H1 (cell line): ENCODE results near the gene CEP41. TPM values are rescaled to one million over a fixed set of nuclear protein-coding genes. Genes with fewer than 3 reads are reported as not detected.

Experiments
- CTCF ChIA-PET: fragments of 300-600 bp; sonication (Branson Sonifier 250); formaldehyde crosslinking; loops from one replicate; lab custom pipeline; 2021; ENCODE audit not compliant: partially characterized antibody; lab: Charles Lee
- POLR2A ChIA-PET: fragments of 300-600 bp; sonication (Branson Sonifier 250); formaldehyde crosslinking; loops from one replicate; lab custom pipeline; 2021; ENCODE audit warnings: inconsistent platforms; ENCODE audit not compliant: partially characterized antibody; lab: Charles Lee
- DNase-seq, 2 experiments: peaks; one replicate each; pipeline versions ENCODE4 v3.0.0 to v3.0.0-alpha.2; 2010 to 2022; ENCODE audit warnings: low spot score in 2 of 2, low read depth in 1 of 2, mixed read lengths in 1 of 2
- FAIRE-seq: peaks from 2 replicates; lab custom pipeline; 2011; peaks lifted over from hg19 to GRCh38; lab: Jason Lieb, UNC
- H2AFZ ChIP-seq: 2 replicates; pipeline ENCODE4 v1.8.1; 2012; ENCODE audit warnings: low read length, inconsistent platforms
- H2AK5ac ChIP-seq: 2 replicates; pipeline ENCODE4 v1.6.1; 2013; ENCODE audit warnings: low read depth, low read length
- H2BK120ac ChIP-seq: replicated peaks from 2 replicates; pipeline ENCODE3; 2013; ENCODE audit warnings: low read depth, low read length, inconsistent platforms
- H2BK12ac ChIP-seq: 2 replicates; pipeline ENCODE4 v1.6.1; 2013; ENCODE audit warnings: low read depth, low read length
- H2BK15ac ChIP-seq: 2 replicates; pipeline ENCODE4 v1.6.1; 2013; ENCODE audit warnings: low read length
- H2BK20ac ChIP-seq: 2 replicates; pipeline ENCODE4 v1.6.1; 2013; ENCODE audit warnings: low read length
- H2BK5ac ChIP-seq: 2 replicates; pipeline ENCODE4 v1.6.1; 2013; ENCODE audit warnings: low read depth, low read length
- H3K14ac ChIP-seq: 2 replicates; pipeline ENCODE4 v1.6.1; 2013; ENCODE audit warnings: inconsistent platforms; ENCODE audit not compliant: insufficient read length
- H3K18ac ChIP-seq: 2 replicates; pipeline ENCODE4 v1.6.1; 2013; ENCODE audit warnings: low read length; ENCODE audit errors: extremely low read depth
- H3K23ac ChIP-seq: 2 replicates; pipeline ENCODE4 v1.6.1; 2013; ENCODE audit warnings: inconsistent platforms; ENCODE audit not compliant: insufficient read length
- H3K23me2 ChIP-seq: 2 replicates; pipeline ENCODE4 v1.6.1; 2013; ENCODE audit warnings: low read depth, low read length
- H3K27ac ChIP-seq: 2 replicates; pipeline ENCODE4 v1.6.1; 2011; ENCODE audit warnings: low read depth, low read length, inconsistent platforms
- H3K27me3 ChIP-seq, 4 experiments: replicated peaks in 1 of 4; 1 replicate in 1 of 4; 2 replicates in 3 of 4; pipeline versions ENCODE4 v1.6.1 to v1.8.1; 2011 to 2013; ENCODE audit warnings: low read length in 3 of 4, mild to moderate bottlenecking in 3 of 4, inconsistent platforms in 2 of 4, mixed read lengths in 2 of 4, moderate library complexity in 1 of 4; ENCODE audit not compliant: control insufficient read depth in 3 of 4, insufficient read depth in 3 of 4; ENCODE audit errors: extremely low read depth in 1 of 4
- H3K36me3 ChIP-seq, 4 experiments: 2 replicates each; pipeline versions ENCODE4 v1.6.1 to v1.8.1; 2011 to 2013; ENCODE audit warnings: mild to moderate bottlenecking in 4 of 4, low read length in 3 of 4, moderate library complexity in 2 of 4, control low read depth in 1 of 4, inconsistent platforms in 1 of 4; ENCODE audit not compliant: insufficient read depth in 4 of 4, control insufficient read depth in 2 of 4
- H3K4ac ChIP-seq: replicated peaks from 2 replicates; pipeline ENCODE3; 2013; ENCODE audit warnings: low read length, low read depth, mixed read lengths, inconsistent platforms; ENCODE audit not compliant: insufficient read length
- H3K4me1 ChIP-seq, 4 experiments: replicated peaks in 1 of 4; 1 replicate in 1 of 4; 2 replicates in 3 of 4; pipeline versions ENCODE4 v1.6.1 to v1.8.1; 2011 to 2013; ENCODE audit warnings: low read length in 3 of 4, inconsistent platforms in 2 of 4, mixed read lengths in 1 of 4; ENCODE audit not compliant: insufficient read depth in 4 of 4, control insufficient read depth in 3 of 4
- H3K4me2 ChIP-seq, 2 experiments: 2 replicates each; pipeline versions ENCODE4 v1.6.1 to v1.8.1; 2011 to 2013; ENCODE audit warnings: low read depth in 2 of 2, low read length in 2 of 2, control low read depth in 1 of 2, inconsistent platforms in 1 of 2, mild to moderate bottlenecking in 1 of 2; ENCODE audit not compliant: insufficient read depth in 1 of 2
- H3K4me3 ChIP-seq, 4 experiments: fragments of 200-600, 300-600 bp in 1 of 4; sonication (generic), shearing (Covaris generic), sonication (Bioruptor Twin) in 1 of 4; 2 replicates each; pipeline versions ENCODE4 v1.5.1 to v1.8.1; 2011 to 2016; ENCODE audit warnings: low read length in 4 of 4, low read depth in 3 of 4, control low read depth in 2 of 4, inconsistent platforms in 2 of 4, mild to moderate bottlenecking in 2 of 4, mixed read lengths in 1 of 4, moderate library complexity in 1 of 4; ENCODE audit not compliant: insufficient read depth in 2 of 4; ENCODE audit errors: extremely low read depth in 1 of 4
- H3K56ac ChIP-seq: replicated peaks from 2 replicates; pipeline ENCODE3; 2013; ENCODE audit warnings: low read depth, mild to moderate bottlenecking, mixed read lengths, low read length, inconsistent platforms; ENCODE audit not compliant: insufficient read length
- H3K79me1 ChIP-seq: 2 replicates; pipeline ENCODE4 v1.6.1; 2013; ENCODE audit warnings: low read depth, low read length, control low read depth
- H3K79me2 ChIP-seq, 2 experiments: 2 replicates each; pipeline versions ENCODE4 v1.6.1 to v1.8.1; 2012 to 2013; ENCODE audit warnings: low read length in 2 of 2, mild to moderate bottlenecking in 2 of 2, inconsistent platforms in 1 of 2; ENCODE audit not compliant: insufficient read depth in 2 of 2, control insufficient read depth in 1 of 2
- H3K9ac ChIP-seq, 4 experiments: replicated peaks in 1 of 4; 1 replicate in 1 of 4; 2 replicates in 3 of 4; pipeline versions ENCODE4 v1.6.1 to v1.8.1; 2011 to 2013; ENCODE audit warnings: low read depth in 3 of 4, low read length in 3 of 4, control low read depth in 2 of 4, mild to moderate bottlenecking in 2 of 4, moderate library complexity in 2 of 4, inconsistent platforms in 1 of 4; ENCODE audit errors: extremely low read depth in 1 of 4
- H3K9me3 ChIP-seq, 2 experiments: 2 replicates each; pipeline versions ENCODE4 v1.6.1 to v1.8.1; 2012 to 2013; ENCODE audit warnings: mild to moderate bottlenecking in 2 of 2, moderate library complexity in 2 of 2, control low read depth in 1 of 2, inconsistent platforms in 1 of 2, low read depth in 1 of 2, low read length in 1 of 2, mixed read lengths in 1 of 2; ENCODE audit not compliant: insufficient read depth in 2 of 2
- H4K20me1 ChIP-seq, 2 experiments: replicated peaks in 1 of 2; 2 replicates each; pipeline versions ENCODE3 to v1.8.1; 2011 to 2013; ENCODE audit warnings: inconsistent platforms in 2 of 2, low read length in 2 of 2, mild to moderate bottlenecking in 1 of 2; ENCODE audit not compliant: insufficient read depth in 2 of 2, control insufficient read depth in 1 of 2
- H4K5ac ChIP-seq: 2 replicates; pipeline ENCODE4 v1.6.1; 2013; ENCODE audit warnings: low read length, low read depth, mixed read lengths, inconsistent platforms; ENCODE audit not compliant: insufficient read length
- H4K8ac ChIP-seq: 2 replicates; pipeline ENCODE4 v1.8.0; 2013; ENCODE audit warnings: mild to moderate bottlenecking, moderate library complexity, low read length, inconsistent platforms; ENCODE audit not compliant: insufficient read depth; ENCODE audit errors: extremely low read depth
- H4K91ac ChIP-seq: replicated peaks from 2 replicates; pipeline ENCODE3; 2013; ENCODE audit warnings: low read length, mixed read lengths, inconsistent platforms; ENCODE audit not compliant: insufficient read length
- ASH2L ChIP-seq: fragments of 200-600, 300-600 bp; sonication (generic); IDR thresholded peaks from one replicate; pipeline ENCODE4 v1.7.1; 2017; ENCODE audit warnings: low read length
- CHD1 ChIP-seq: IDR thresholded peaks from 2 replicates; pipeline ENCODE4 v1.6.1; 2012; ENCODE audit warnings: low read depth, low read length, improper control_type of control experiment
- CHD2 ChIP-seq: IDR thresholded peaks from 2 replicates; pipeline ENCODE4 v1.6.1; 2012; ENCODE audit warnings: low read length, improper control_type of control experiment
- E2F6 ChIP-seq: IDR thresholded peaks from 2 replicates; pipeline ENCODE4 v1.6.1; 2012; ENCODE audit warnings: inconsistent platforms
- KDM1A ChIP-seq: fragments of 200-600, 300-600 bp; sonication (generic); IDR thresholded peaks from 2 replicates; pipeline ENCODE4 v1.7.1; 2016; ENCODE audit warnings: mild to moderate bottlenecking, low read length, borderline replicate concordance
- SP1 ChIP-seq: IDR thresholded peaks from 2 replicates; pipeline ENCODE4 v1.6.1; 2011; ENCODE audit warnings: low read depth, low read length
- SP4 ChIP-seq: IDR thresholded peaks from 2 replicates; pipeline ENCODE4 v1.6.1; 2012; ENCODE audit warnings: low read length, inconsistent platforms
- USF2 ChIP-seq: IDR thresholded peaks from 2 replicates; pipeline ENCODE4 v1.6.1; 2011; ENCODE audit warnings: low read length, improper control_type of control experiment
- WGBS, 2 experiments: shearing (Covaris generic) in 1 of 2; methylation state at CpG; one replicate each; pipeline versions ENCODE4 v1.1.6 to v1.1.7; 2013 to 2015; ENCODE audit warnings: low lambda C conversion rate in 2 of 2, mixed read lengths in 2 of 2, inconsistent platforms in 1 of 2, low coverage in 1 of 2, missing lambda C conversion rate in 1 of 2; ENCODE audit not compliant: insufficient replicate concordance in 2 of 2, insufficient coverage in 1 of 2, insufficient read length in 1 of 2; ENCODE audit errors: extremely low coverage in 1 of 2, missing lambda C conversion rate in 1 of 2; 5-methylcytosine and 5-hydroxymethylcytosine counted together
- polyA plus RNA-seq, 7 experiments: library from polyadenylated mRNA; depleted of rRNA in 3 of 7; stranded (reverse) in 5 of 7; unstranded in 2 of 7; fragments of >200 nt in 5 of 7; fragments of 200-250 nt in 2 of 7; gene quantifications; 1 replicate in 5 of 7; 2 replicates in 1 of 7; 4 replicates in 1 of 7; pipeline versions ENCODE4 v1.2.1 to v1.2.3, GENCODE V29; 2011 to 2013; ENCODE audit warnings: missing spikeins in 2 of 7, mixed read lengths in 2 of 7
- total RNA-seq: library from RNA; stranded (reverse); fragmentation: NEBNext Ultra II Directional; extraction: Animal tissue kit (Norgen Biotek cat#: 25700); gene quantifications from 2 replicates; pipeline ENCODE4 v1.2.1, GENCODE V29; 2021

CEP41 gene
- total and polyA plus RNA-seq, 2 of the 8 experiments (the other 6 are each of a cell fraction or from before 2014, with no cell fraction given): 9.3 to 12.8 TPM

DNA sequence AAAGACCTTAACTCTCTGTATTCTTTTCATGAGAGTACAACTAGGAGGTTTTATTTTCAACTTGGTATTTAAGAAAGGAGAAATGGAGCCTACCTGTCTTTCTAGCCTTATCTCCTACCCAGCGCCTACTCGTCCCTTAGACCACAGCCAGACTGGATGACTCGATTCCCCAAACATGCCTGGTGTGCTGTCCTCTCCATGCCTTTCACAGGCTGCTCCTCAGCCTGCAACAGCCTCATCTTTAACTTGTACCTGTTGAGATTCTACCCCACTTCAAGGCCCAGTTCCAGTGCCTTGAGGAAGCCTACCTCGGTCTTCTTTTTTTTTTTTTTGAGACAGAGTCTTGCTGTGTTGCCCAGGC is 31.1 kb downstream of the CEP41 start:
- Histone ChIP-seq H3K18ac (no peak overlapping the region), H4K20me1 (no peaks in the 10 kb centered on the region), H2BK12ac (no peak overlapping the region), H2BK5ac (no peak overlapping the region), H2BK15ac (no peak overlapping the region), H3K23me2 (no peaks in the 10 kb centered on the region), H3K9me3 (no peaks in the 10 kb centered on the region), H3K23ac (no peak overlapping the region), H2AK5ac (no peak overlapping the region), H3K36me3 (no peaks in the 10 kb centered on the region), H4K8ac (no peak overlapping the region), H3K27ac (no peak overlapping the region), H3K14ac (no peak overlapping the region), H4K5ac (no peak overlapping the region), H3K27me3 (no peaks in the 10 kb centered on the region), H3K56ac (no peak overlapping the region), H3K79me1 (no peaks in the 10 kb centered on the region), H3K4me3 (no peak overlapping the region), H2AFZ (no peak overlapping the region), H4K91ac (no peak overlapping the region), H2BK20ac (no peak overlapping the region), H2BK120ac (no peak overlapping the region), H3K4me1 (no peaks in the 10 kb centered on the region), H3K4ac (no peak overlapping the region), H3K9ac (no peak overlapping the region), H3K79me2 (no peaks in the 10 kb centered on the region), H3K4me2 (no peak overlapping the region)
- ChIA-PET CTCF (no interaction called here), POLR2A (no interaction called here)
- FAIRE-seq: no peak
- no peak for DNase-seq
- WGBS, 2 experiments: 91% methylated on average over 4 of the region's 4 CpGs; no CpG with 5 or more reads in 1 of the 2 experiments
- no peak for TF ChIP-seq KDM1A
- TF ChIP-seq SP4: no peak
- no peak for TF ChIP-seq USF2
- no peak for TF ChIP-seq CHD1
- no peak for TF ChIP-seq CHD2
- TF ChIP-seq ASH2L: no peak
- TF ChIP-seq E2F6: no peak
- TF ChIP-seq SP1: no peak
